ENCODE measurements around the gene RRN3.
"Not testable (repeated sequence)": the region's sequence is repeated elsewhere in the genome, so short reads cannot be mapped to it uniquely, and the experiment has no call there.

GRCh38 chr16:15016354-15016753, 77.7 kb downstream of the RRN3 start:
- TF ChIP-seq, protein P1, sequence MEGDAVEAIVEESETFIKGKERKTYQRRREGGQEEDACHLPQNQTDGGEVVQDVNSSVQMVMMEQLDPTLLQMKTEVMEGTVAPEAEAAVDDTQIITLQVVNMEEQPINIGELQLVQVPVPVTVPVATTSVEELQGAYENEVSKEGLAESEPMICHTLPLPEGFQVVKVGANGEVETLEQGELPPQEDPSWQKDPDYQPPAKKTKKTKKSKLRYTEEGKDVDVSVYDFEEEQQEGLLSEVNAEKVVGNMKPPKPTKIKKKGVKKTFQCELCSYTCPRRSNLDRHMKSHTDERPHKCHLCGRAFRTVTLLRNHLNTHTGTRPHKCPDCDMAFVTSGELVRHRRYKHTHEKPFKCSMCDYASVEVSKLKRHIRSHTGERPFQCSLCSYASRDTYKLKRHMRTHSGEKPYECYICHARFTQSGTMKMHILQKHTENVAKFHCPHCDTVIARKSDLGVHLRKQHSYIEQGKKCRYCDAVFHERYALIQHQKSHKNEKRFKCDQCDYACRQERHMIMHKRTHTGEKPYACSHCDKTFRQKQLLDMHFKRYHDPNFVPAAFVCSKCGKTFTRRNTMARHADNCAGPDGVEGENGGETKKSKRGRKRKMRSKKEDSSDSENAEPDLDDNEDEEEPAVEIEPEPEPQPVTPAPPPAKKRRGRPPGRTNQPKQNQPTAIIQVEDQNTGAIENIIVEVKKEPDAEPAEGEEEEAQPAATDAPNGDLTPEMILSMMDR (conservative IDR thresholded peaks at IDR 0.05; ENCODE audit: low read length), result not testable (repeated sequence)
- TF ChIP-seq EZH2phosphoT487 (IDR thresholded peaks at IDR 0.05; ENCODE audit: borderline replicate concordance, low read depth, low read length), result not testable (repeated sequence)
